HCT116 (cell line): ENCODE measurements around the gene OAS2. TPM values are rescaled to one million over a fixed set of nuclear protein-coding genes. Genes with fewer than 3 reads are reported as not detected.

Source experiments
- ATAC-seq: fragments of 200-7000 bp; cut with Tn5 transposase; 2 replicates; pipeline ENCODE4 v1.9.1; 2020; ENCODE audit warnings: mild to moderate bottlenecking, moderate library complexity
- BruUV-seq: library from RNA; stranded (reverse); fragments of 400-500 nt; replicated peaks from 2 replicates; lab custom pipeline; 2021; lab: Mats Ljungman, UMichigan
- CTCF ChIA-PET: fragments of 300-600 bp; sonication (Branson Sonifier 250); formaldehyde crosslinking; loops from one replicate; lab custom pipeline; 2021; ENCODE audit warnings: antibody characterized with exemption; lab: Charles Lee
- POLR2A ChIA-PET: fragments of 300-600, 350-600 bp; sonication (Branson Sonifier 250); formaldehyde crosslinking; loops from one replicate; lab custom pipeline; 2021; ENCODE audit warnings: antibody characterized with exemption; lab: Charles Lee
- RAD21 ChIA-PET, 2 experiments: fragments of 300-600 bp; sonication (Branson Sonifier 250); formaldehyde crosslinking; loops; one replicate each; lab custom pipeline; 2023; ENCODE audit warnings: low total read pairs in 2 of 2; ENCODE audit not compliant: uncharacterized antibody in 2 of 2, unreplicated experiment in 2 of 2, low non-redundant PET in 1 of 2; lab: Charles Lee
- DNase-seq: peaks from one replicate; pipeline ENCODE4 v3.0.0-alpha.2; 2010; ENCODE audit warnings: low read depth, low spot score
- H2AFZ ChIP-seq: fragments of 200-600 bp; shearing (Covaris generic), sonication (generic); 2 replicates; pipeline ENCODE4 v1.6.1; 2017; ENCODE audit warnings: low read depth, mixed run types, mixed read lengths, antibody characterized with exemption, low read length; ENCODE audit not compliant: poor library complexity, severe bottlenecking
- H3K27ac ChIP-seq: 2 replicates; pipeline ENCODE4 v1.5.1; 2012; ENCODE audit warnings: low read depth, low read length
- H3K27me3 ChIP-seq: fragments of 200-600 bp; sonication (generic); 2 replicates; pipeline ENCODE4 v1.6.1; 2016; ENCODE audit warnings: mixed run types, low read length, mixed read lengths; ENCODE audit not compliant: insufficient read depth
- H3K36me3 ChIP-seq, 2 experiments: fragments of 200-500 bp in 1 of 2; fragments of 200-600 bp in 1 of 2; sonication (Bioruptor generic) in 1 of 2; sonication (generic) in 1 of 2; 2 replicates each; pipeline versions ENCODE4 v1.5.1 to v1.6.1; 2014 to 2016; ENCODE audit warnings: low read length in 2 of 2, inconsistent platforms in 1 of 2, mixed read lengths in 1 of 2, mixed run types in 1 of 2; ENCODE audit not compliant: insufficient read depth in 2 of 2, control insufficient read depth in 1 of 2
- H3K4me1 ChIP-seq, 2 experiments: fragments of 200-600 bp in 1 of 2; sonication (generic) in 1 of 2; 2 replicates each; pipeline versions ENCODE4 v1.5.1 to v1.6.1; 2012 to 2017; ENCODE audit warnings: low read length in 2 of 2, inconsistent platforms in 1 of 2, mild to moderate bottlenecking in 1 of 2, mixed read lengths in 1 of 2, mixed run types in 1 of 2, moderate library complexity in 1 of 2; ENCODE audit not compliant: insufficient read depth in 2 of 2, control insufficient read depth in 1 of 2
- H3K4me2 ChIP-seq: fragments of 200-600 bp; sonication (generic); 2 replicates; pipeline ENCODE4 v1.6.1; 2017; ENCODE audit warnings: mixed run types, low read length, mixed read lengths
- H3K4me3 ChIP-seq, 2 experiments: fragments of 200-600 bp in 1 of 2; sonication (generic) in 1 of 2; replicated peaks in 1 of 2; 2 replicates each; pipeline ENCODE4 v1.5.1; 2011 to 2016; ENCODE audit warnings: low read length in 2 of 2, control low read depth in 1 of 2, low read depth in 1 of 2, mild to moderate bottlenecking in 1 of 2, mixed read lengths in 1 of 2, mixed run types in 1 of 2
- H3K79me2 ChIP-seq: fragments of 200-600 bp; sonication (generic); 2 replicates; pipeline ENCODE4 v1.6.1; 2017; ENCODE audit warnings: mild to moderate bottlenecking, mixed run types, low read length, moderate library complexity, mixed read lengths; ENCODE audit not compliant: insufficient read depth
- H3K9ac ChIP-seq: fragments of 200-600 bp; sonication (generic); 2 replicates; pipeline ENCODE4 v1.6.1; 2016; ENCODE audit warnings: low read length, mixed read lengths
- H3K9me2 ChIP-seq: fragments of 200-600 bp; sonication (generic), shearing (Covaris generic); 2 replicates; pipeline ENCODE4 v1.6.1; 2017; ENCODE audit warnings: mixed run types, mild to moderate bottlenecking, moderate library complexity; ENCODE audit not compliant: insufficient read depth
- H3K9me3 ChIP-seq, 2 experiments: fragments of 200-500 bp in 1 of 2; fragments of 200-600 bp in 1 of 2; sonication (Bioruptor generic) in 1 of 2; sonication (generic) in 1 of 2; 2 replicates each; pipeline ENCODE4 v1.6.1; 2014 to 2017; ENCODE audit warnings: low read length in 2 of 2, mixed read lengths in 2 of 2, inconsistent platforms in 1 of 2, low read depth in 1 of 2, mild to moderate bottlenecking in 1 of 2, mixed run types in 1 of 2, moderate library complexity in 1 of 2; ENCODE audit not compliant: control insufficient read depth in 1 of 2, insufficient read depth in 1 of 2
- H4K20me1 ChIP-seq: fragments of 200-600 bp; sonication (generic), shearing (Covaris generic); 2 replicates; pipeline ENCODE4 v1.6.1; 2017; ENCODE audit warnings: mixed run types, mild to moderate bottlenecking, moderate library complexity; ENCODE audit not compliant: insufficient read depth
- ATF3 ChIP-seq: IDR thresholded peaks from 2 replicates; pipeline ENCODE4 v1.6.1; 2012
- RAD21 ChIP-seq: IDR thresholded peaks from 2 replicates; pipeline ENCODE4 v1.6.1; 2012; ENCODE audit warnings: low read depth, mild to moderate bottlenecking
- SP1 ChIP-seq: IDR thresholded peaks from 2 replicates; pipeline ENCODE4 v1.6.1; 2012; ENCODE audit warnings: low read depth
- TCF7L2 ChIP-seq: IDR thresholded peaks from 2 replicates; pipeline ENCODE4 v1.7.0; 2011; ENCODE audit warnings: borderline replicate concordance, inconsistent platforms; ENCODE audit not compliant: insufficient read depth, insufficient read length; ENCODE audit errors: extremely low read depth
- ZFX ChIP-seq: fragments of 450-650 bp; IDR thresholded peaks from 2 replicates; pipeline ENCODE4 v1.6.1; 2017
- intact Hi-C: fragments of 100-400 bp; cut with micrococcal nuclease; formaldehyde crosslinking; loops from 2 replicates; pipeline ENCODE4 v1.10.0; 2022
- total RNA-seq: library from RNA; stranded (reverse); gene quantifications from one replicate; pipeline ENCODE4 v1.2.1, GENCODE V29; 2021; ENCODE audit not compliant: unreplicated experiment
- TF ChIP-seq, protein P1 (sequence below): IDR thresholded peaks from 2 replicates; pipeline ENCODE4 v1.6.1; 2012; ENCODE audit warnings: low read depth

The OAS2 gene
- total RNA-seq, 1 experiment from 2014 or later, result 0.30 TPM

- TF ChIP-seq TCF7L2, result no peak
Observed at GRCh38 chr12:113016796-113017195, 38.5 kb downstream of the OAS2 start (continued).

- ChIA-PET POLR2A (no interaction called here), RAD21 (no interaction called here), CTCF (interaction anchor here (1.0 kb wide), 1 partner anchor 26 kb away, joined by 3 read pairs; no protein-coding TSS in a partner anchor)
- peaks cover 0 to 7% of the 10 kb centered on the region in 2 experiments; a peak in 2 of 4 replicates for H3K4me1 ChIP-seq
- no TSS peak for BruUV-seq
- H3K36me3 ChIP-seq, result no peaks in the 10 kb centered on the region
- no peaks in the 10 kb centered on the region for H3K9me3 ChIP-seq
- no peaks in the 10 kb centered on the region for H4K20me1 ChIP-seq
- H2AFZ ChIP-seq, result no peak overlapping the region
- no peaks in the 10 kb centered on the region for H3K27me3 ChIP-seq
- intact Hi-C loops, result no loop called here
- no peak overlapping the region for H3K4me3 ChIP-seq
- DNase-seq, result no peak
- H3K9me2 ChIP-seq, result no peaks in the 10 kb centered on the region
- H3K9ac ChIP-seq, result no peak overlapping the region
- TF ChIP-seq ZFX (no peak), ATF3 (no peak), RAD21 (no peak), SP1 (no peak)
- TF ChIP-seq, protein P1, sequence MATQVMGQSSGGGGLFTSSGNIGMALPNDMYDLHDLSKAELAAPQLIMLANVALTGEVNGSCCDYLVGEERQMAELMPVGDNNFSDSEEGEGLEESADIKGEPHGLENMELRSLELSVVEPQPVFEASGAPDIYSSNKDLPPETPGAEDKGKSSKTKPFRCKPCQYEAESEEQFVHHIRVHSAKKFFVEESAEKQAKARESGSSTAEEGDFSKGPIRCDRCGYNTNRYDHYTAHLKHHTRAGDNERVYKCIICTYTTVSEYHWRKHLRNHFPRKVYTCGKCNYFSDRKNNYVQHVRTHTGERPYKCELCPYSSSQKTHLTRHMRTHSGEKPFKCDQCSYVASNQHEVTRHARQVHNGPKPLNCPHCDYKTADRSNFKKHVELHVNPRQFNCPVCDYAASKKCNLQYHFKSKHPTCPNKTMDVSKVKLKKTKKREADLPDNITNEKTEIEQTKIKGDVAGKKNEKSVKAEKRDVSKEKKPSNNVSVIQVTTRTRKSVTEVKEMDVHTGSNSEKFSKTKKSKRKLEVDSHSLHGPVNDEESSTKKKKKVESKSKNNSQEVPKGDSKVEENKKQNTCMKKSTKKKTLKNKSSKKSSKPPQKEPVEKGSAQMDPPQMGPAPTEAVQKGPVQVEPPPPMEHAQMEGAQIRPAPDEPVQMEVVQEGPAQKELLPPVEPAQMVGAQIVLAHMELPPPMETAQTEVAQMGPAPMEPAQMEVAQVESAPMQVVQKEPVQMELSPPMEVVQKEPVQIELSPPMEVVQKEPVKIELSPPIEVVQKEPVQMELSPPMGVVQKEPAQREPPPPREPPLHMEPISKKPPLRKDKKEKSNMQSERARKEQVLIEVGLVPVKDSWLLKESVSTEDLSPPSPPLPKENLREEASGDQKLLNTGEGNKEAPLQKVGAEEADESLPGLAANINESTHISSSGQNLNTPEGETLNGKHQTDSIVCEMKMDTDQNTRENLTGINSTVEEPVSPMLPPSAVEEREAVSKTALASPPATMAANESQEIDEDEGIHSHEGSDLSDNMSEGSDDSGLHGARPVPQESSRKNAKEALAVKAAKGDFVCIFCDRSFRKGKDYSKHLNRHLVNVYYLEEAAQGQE, result no peak
- TF ChIP-seq, all 23 proteins: peak for 0
- ATAC-seq, result no peak; the same call in 1 of the 2 replicates
- Histone ChIP-seq H3K4me2 (peak overlapping the region; percentile 36; the same call in 1 of the 2 replicates), H3K27ac (no peak overlapping the region), H3K79me2 (no peaks in the 10 kb centered on the region)
Observed at GRCh38 chr12:113019025-113019424, 40.7 kb downstream of the OAS2 start.
